GM12872 (cell line): ENCODE measurements around the gene SMIM12.

Source experiments
- CTCF ChIP-seq: IDR thresholded peaks from 3 replicates; pipeline ENCODE4 v1.5.1; 2011; ENCODE audit warnings: low read depth, mild to moderate bottlenecking, low read length, moderate library complexity; ENCODE audit not compliant: insufficient read depth

SMIM12 gene

GRCh38 chr1:34806396-34806795 is 53.2 kb downstream of the SMIM12 start:
- TF ChIP-seq CTCF, result no peak

GRCh38 chr1:34803770-34804169 is 55.8 kb downstream of the SMIM12 start:
- no peak for TF ChIP-seq CTCF
